GM12874 (cell line): ENCODE data around the gene MEIS1.

Experiments used
- TF ChIP-seq, protein P1 (sequence below): IDR thresholded peaks from 2 replicates; pipeline ENCODE4 v1.5.1; 2011; ENCODE audit warnings: low read depth, mild to moderate bottlenecking, control low read depth, low read length, moderate library complexity; ENCODE audit not compliant: insufficient read depth

The MEIS1 gene

DNA sequence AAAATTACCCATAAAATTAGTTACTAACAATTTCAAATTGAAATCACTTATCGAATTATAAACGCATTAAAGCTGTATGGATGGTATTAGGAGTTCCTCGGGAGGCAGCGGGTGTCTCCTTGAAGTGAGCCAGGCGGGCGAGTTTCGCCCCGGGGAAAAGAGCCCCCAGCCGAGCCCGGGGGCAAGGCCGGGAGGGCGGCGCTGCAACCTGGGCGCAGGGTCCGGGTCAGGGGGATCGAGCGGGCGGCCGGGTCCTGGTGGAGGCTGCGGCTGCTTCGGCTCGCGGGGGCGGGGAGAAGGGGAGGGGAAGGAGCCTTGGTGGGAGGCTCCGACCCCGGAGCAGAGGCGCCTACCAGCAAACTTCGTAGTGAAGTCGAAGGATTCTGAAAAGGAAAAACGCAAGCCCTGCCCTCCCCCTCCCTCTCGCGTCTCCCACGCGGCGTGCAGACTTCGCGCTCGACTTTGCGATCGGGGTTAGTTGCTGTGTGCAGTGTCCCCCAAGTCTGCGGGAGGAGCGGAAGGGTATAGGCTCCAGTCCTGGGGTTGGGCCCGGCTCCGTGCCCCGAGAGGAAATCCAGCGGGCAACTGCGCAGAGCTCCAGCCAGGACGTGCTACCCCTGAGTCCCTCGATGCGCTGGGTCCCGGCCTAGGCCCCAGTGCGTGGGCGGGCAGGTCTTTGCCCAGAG is 140.8 kb downstream of the MEIS1 start:
- TF ChIP-seq, protein P1, sequence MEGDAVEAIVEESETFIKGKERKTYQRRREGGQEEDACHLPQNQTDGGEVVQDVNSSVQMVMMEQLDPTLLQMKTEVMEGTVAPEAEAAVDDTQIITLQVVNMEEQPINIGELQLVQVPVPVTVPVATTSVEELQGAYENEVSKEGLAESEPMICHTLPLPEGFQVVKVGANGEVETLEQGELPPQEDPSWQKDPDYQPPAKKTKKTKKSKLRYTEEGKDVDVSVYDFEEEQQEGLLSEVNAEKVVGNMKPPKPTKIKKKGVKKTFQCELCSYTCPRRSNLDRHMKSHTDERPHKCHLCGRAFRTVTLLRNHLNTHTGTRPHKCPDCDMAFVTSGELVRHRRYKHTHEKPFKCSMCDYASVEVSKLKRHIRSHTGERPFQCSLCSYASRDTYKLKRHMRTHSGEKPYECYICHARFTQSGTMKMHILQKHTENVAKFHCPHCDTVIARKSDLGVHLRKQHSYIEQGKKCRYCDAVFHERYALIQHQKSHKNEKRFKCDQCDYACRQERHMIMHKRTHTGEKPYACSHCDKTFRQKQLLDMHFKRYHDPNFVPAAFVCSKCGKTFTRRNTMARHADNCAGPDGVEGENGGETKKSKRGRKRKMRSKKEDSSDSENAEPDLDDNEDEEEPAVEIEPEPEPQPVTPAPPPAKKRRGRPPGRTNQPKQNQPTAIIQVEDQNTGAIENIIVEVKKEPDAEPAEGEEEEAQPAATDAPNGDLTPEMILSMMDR = no peak

- TF ChIP-seq, protein P1 = no peak
Observed at GRCh38 chr2:66576311-66576560, 141.3 kb downstream of the MEIS1 start.

GRCh38 chr2:66576561-66577320 is 141.8 kb downstream of the MEIS1 start:
- TF ChIP-seq, protein P1 = no peak

- TF ChIP-seq, protein P1 = no peak
Observed at GRCh38 chr2:66577321-66578053, 142.6 kb downstream of the MEIS1 start.

GRCh38 chr2:66578054-66578686 is 143.2 kb downstream of the MEIS1 start:
- TF ChIP-seq, protein P1 = no peak

DNA sequence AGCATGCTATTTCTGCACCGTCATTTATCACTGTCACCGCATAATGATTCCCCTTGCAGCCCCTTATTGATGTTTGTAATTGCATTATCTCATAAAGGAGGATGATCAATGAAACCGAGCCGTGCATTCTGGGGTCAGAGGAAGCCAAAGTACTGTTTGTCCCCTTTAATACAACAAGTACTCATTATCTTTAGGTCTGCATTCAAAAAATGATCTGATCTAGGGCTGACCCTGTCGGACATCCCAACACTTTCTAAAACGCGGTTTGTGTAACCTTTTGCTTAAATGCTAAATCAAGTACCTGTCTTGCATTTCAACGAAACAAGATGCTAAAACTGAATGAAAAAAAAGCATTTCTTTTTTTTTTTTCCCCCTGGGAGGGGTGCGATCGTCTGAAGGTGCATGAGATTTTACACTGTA is 143.8 kb downstream of the MEIS1 start:
- TF ChIP-seq, protein P1 = no peak
